SHP77 treated with DMSO at 0.1 percent for 48 hours (cell line): Measurements from ENCODE around the gene NAV2.

ENCODE experiments used
- DNase-seq: peaks from one replicate; lab custom pipeline; 2025; lab: John Stamatoyannopoulos, UW

The NAV2 gene

DNA sequence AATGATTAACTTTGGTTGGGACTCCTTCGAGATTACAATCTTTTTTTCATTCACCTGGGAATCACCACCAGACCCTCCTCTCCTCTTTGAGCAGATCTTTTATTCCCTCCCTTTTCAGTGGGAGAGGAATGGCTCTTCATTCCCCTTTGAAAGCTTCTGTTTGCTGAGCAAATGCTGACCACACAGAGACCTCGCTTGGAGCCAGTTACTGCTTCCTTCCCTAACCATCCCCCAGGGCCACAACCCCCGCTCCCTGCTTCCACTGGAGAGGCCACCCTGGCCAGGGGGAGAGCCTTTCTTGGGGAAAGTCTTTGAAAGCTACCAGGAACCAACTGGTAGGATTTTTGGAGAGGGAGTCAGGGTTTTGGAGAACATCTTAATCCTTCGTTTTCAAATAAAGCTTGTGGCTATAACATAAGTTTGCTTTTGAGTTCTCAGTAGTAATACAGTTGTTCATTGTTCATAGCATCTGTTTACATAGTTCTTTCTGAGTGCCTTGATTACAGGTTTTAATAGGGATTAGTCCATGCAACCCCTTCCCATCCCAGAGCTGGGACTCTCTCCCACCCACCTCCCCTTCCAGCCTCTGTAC lies 309.2 kb downstream of the NAV2 start:
- DNase-seq, result no peak

DNA sequence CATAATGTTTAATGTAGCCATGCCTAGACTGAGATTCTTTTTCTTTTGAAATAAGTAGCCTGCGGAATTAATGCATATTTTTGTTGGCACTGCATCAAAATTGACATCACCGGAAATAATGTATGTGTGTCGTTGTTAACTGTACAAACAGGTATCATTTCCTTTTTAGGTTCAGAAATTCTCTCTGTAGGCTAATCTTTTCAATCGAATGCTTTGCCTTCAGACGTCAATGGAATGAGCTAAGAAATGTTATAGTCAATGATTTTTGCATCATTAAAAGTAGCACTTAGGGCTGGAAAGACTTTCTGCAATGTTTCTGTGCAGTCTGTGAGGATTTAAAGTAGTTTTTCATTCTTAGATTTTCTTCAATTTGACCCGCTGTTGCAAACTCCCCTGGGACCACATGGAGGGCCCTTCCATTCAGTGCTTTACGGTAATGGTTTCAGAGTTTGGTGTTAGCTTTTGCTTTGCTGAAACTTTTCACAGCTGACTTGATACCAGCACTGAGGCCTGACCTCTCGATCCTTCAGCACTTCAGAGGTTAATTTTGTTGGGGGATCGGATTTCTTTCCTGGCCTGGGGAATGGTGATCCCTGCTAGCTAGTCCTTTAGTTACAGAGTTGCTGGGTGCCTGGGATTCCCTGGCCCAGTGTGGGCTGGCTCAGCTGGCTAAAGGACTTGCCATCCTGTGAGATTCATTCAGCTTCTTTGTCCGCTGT lies 309.9 kb downstream of the NAV2 start:
- no peak for DNase-seq

DNA sequence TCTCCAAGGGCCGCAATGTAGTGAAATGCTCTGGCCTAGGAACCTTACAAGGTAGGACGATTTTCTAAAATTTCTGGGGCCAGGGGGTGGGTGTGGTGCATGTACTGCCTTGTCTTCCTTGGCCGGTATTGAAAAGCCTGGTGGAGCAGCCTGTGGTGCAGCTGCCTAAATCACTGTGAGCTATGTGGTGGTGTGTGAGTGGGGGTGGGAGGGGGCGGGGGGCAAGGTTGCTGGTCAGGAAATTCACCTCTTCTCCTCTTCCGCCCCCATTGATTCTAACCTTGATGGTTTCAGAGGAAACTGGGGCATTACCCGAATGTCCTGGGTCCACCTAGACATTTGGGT lies 310.4 kb downstream of the NAV2 start:
- no peak for DNase-seq

- no peak for DNase-seq
Measured at GRCh38 chr11:20024172-20024935, 311.7 kb downstream of the NAV2 start.

DNA sequence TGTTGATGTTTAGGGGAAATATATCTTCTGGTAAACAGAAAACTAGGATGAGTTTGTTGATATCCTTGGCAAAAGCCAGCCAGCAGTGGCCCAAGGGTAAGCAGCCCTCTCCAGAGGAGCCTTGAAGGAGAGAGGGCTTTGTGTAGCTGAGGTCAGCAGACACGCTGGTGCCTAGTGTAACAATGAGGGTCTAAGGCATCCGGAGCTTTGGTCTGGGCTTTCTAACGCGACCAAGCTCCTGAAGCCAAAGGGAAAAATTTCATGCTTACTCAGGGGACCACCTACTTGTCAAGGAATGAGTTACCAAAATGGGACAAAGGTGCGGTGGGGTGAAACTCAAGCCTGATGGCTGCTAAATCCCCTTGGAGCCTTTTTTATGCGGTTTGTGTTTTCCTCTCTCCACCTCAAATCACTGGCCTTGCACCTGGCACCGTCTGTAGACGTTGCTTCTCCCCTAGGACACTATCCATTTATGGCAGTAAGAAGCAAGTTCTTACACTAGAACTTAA lies 312.7 kb downstream of the NAV2 start:
- no peak for DNase-seq

DNA sequence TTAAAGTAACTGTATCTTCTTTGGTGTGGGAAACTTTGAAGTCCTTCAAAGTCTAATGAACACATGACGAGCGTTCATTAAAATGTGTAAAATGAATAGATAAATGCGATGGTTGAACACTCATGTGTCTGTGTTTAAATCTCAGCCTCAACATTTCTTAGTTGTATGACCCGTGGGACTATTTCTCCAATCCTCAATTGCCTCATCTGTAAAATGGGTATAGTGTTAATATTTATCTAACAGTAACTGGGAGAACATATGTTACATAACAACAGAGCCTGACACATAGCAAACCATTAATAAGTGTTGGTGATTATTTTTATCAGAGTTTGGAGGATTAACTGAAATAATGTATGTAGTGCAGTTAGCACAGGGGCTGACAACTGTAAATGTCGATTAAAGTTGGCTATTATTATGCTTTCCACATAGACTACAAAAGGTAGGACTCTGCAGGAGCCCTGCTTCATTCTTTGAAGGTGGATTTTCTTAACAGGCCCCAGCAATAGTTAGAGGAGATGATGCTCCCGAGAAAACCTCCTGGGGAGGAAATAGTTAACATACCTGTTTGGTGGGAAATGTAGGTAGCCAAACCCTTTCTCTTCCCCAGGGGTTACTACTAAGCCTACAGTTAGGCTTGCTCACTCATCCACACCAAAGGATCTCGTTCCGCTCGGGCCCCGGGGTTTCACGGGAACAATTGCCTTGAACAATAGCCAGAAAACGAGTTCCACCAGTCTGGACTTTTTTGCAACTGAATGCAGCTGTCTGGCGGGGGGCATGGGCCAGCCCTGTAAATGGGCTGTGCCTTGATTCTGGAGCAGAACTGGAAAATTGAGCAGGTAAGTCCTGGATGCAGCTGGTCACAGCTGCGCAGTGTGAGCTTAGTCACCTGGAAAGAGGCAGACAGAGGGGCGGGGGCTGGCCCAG lies 314.3 kb downstream of the NAV2 start:
- no peak for DNase-seq

DNA sequence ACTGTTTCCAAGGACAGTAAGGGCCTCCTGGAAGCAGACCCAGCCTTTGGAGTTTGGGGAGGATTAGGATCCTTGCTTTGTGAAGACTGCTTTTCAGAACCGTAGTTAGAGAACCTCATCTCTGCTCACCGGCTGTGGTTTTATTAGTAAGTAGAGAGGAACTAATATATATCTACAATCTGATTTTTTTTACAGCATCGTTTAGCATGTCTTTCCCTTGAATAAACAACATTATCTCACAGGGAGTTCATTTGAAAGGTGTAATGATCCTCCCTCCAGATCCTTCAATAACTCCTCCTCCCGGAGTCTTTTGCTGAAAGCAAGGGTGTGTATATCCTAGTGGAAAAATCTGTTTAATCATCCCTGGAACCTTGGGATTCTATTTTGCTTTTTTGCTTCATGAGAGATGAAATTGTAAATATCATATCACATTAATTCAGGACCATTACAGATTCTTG lies 314.9 kb downstream of the NAV2 start:
- no peak for DNase-seq

GRCh38 chr11:20029193-20029592 lies 316.6 kb downstream of the NAV2 start:
- no peak for DNase-seq

- DNase-seq, result no peak
Measured at GRCh38 chr11:20030472-20030871, 317.8 kb downstream of the NAV2 start.

- DNase-seq, result no peak
Measured at GRCh38 chr11:20031155-20032001, 318.7 kb downstream of the NAV2 start.

DNA sequence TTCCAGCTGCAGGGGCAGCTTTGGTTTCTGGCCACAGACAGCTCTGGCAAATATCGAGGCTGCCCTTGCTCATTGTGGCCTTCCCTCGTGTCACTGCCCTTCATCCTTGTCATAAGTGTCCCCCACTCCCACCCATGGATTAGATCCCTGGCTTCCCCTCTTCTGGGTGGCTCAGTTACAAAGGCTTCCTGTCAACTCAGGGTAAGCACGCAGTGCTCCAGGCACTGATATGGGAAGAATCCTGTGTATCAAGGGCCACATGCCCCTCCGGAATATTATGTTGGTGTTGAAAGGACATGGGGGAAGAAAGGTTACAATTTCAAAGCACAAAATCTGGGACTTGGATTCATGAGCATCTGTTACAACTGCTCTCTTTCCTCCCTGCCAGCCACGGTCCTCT lies 319.5 kb downstream of the NAV2 start:
- DNase-seq, result no peak

DNA sequence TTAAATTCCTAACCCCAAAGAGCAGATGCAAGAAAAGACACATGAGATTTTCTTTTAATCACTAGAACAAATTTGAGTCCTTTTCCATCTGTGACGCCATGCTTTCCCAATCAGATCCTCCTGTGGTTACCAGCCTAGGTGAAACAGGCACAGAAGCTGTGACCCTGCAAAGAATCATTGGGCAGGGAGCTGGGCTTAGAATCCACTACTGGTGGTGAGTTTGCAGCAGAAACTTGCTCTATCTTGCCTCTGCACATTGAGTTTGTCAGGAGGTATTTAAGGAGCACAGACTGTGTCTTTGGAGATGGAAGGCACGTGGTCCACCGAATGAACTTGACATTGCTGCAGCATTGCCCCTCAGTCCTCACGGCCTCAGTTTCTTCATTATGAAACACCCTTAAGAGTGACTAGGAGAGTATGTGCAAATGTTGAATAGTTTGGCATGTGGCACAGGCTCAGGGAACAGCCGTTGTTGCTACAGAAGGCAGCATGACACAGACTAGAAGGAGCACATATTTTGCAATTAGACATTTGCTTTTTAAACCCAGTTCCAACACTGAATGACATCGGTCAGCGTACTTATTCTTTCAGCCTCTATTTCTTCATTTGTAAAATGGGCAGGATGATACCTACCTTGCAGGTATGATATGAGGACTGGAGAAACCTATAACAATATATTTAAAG lies 320.1 kb downstream of the NAV2 start:
- no peak for DNase-seq

GRCh38 chr11:20033806-20034205 lies 321.2 kb downstream of the NAV2 start:
- no peak for DNase-seq

GRCh38 chr11:20034941-20035340 lies 322.3 kb downstream of the NAV2 start:
- no peak for DNase-seq

- DNase-seq, result no peak
Measured at GRCh38 chr11:20035375-20035700, 322.7 kb downstream of the NAV2 start.

DNA sequence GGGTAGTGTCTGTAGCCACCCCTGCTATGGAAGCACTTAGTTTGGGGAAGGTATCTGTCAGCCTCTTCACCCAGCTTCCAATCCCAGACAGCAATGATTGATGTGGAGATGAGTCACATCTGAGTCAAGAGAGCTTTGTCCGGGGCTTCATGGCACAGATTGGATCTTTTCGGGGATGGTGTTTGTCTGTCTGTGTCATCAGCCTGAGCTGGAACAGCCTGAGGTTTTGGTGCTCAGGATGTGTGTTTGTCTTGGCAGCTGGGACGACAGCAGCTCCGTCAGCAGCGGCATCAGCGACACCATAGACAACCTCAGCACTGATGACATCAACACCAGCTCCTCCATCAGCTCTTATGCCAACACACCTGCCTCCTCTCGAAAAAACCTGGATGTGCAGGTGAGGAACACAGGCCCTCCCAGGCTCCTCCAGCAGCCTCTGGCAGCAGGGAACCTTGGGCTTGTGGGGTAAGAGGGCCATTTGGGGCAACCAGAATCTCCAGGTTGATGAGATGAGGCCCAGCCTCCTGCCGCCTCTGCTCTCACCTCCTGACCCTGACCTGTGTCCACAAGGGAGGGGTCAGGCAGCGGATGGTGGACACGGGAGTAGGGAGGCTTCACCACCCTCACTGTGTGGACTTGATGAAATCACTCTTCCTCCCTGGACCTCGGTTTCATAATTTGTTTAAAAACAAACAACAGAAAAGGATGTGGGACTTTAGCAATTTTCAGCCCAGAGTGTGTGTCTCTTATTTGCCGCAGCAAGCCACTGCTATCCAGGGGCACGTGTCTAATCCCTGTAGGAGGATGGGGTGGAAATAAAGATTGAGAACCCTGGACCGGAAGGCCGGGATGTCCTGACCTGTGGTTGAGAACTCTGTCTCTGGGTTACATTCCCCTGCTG lies 323.3 kb downstream of the NAV2 start:
- DNase-seq, result peak; percentile 79

- DNase-seq, result peak; percentile 18
Measured at GRCh38 chr11:20036626-20037335, 324.1 kb downstream of the NAV2 start.

- no peak for DNase-seq
Measured at GRCh38 chr11:20037396-20038153, 324.9 kb downstream of the NAV2 start.
